HG02885 (cell line): ENCODE results near the gene KCNA10.
"Not testable (repeated sequence)": the region's sequence is repeated elsewhere in the genome, so short reads cannot be mapped to it uniquely, and the experiment has no call there.

Experiments used
- ATAC-seq: cut with Tn5 transposase; IDR thresholded peaks from one replicate; pipeline ENCODE4 v1.9.1; 2021; ENCODE audit warnings: mild to moderate bottlenecking; ENCODE audit not compliant: unreplicated experiment, poor library complexity

Gene KCNA10

GRCh38 chr1:110538075-110538474, 19.1 kb upstream of the KCNA10 start:
- no peak for ATAC-seq

GRCh38 chr1:110535985-110536384, 17.0 kb upstream of the KCNA10 start:
- no peak for ATAC-seq

GRCh38 chr1:110533230-110533629, 14.3 kb upstream of the KCNA10 start:
- ATAC-seq: no peak

GRCh38 chr1:110529011-110529410, 10.0 kb upstream of the KCNA10 start:
- ATAC-seq: no peak

- no peak for ATAC-seq
Observed at GRCh38 chr1:110526201-110526780, 7.3 kb upstream of the KCNA10 start.

- ATAC-seq: no peak
Observed at GRCh38 chr1:110525249-110525595, 6.2 kb upstream of the KCNA10 start.

- ATAC-seq: no peak
Observed at GRCh38 chr1:110524311-110525248, 5.6 kb upstream of the KCNA10 start.

GRCh38 chr1:110523011-110523410, 4.0 kb upstream of the KCNA10 start:
- no peak for ATAC-seq

- ATAC-seq: no peak
Observed at GRCh38 chr1:110522560-110522959, 3.6 kb upstream of the KCNA10 start.

- ATAC-seq: no peak
Observed at GRCh38 chr1:110520827-110521226, 1.9 kb upstream of the KCNA10 start.

GRCh38 chr1:110515891-110516290, 3.1 kb downstream of the KCNA10 start:
- ATAC-seq: no peak

GRCh38 chr1:110515041-110515440, 3.9 kb downstream of the KCNA10 start:
- ATAC-seq: no peak

- no peak for ATAC-seq
Observed at GRCh38 chr1:110513511-110513910, 5.5 kb downstream of the KCNA10 start.

- ATAC-seq: no peak
Observed at GRCh38 chr1:110511436-110511835, 7.5 kb downstream of the KCNA10 start.

- not testable (repeated sequence) for ATAC-seq
Observed at GRCh38 chr1:110510921-110511320, 8.1 kb downstream of the KCNA10 start.

- ATAC-seq: no peak
Observed at GRCh38 chr1:110509655-110510054, 9.3 kb downstream of the KCNA10 start.

- ATAC-seq: no peak
Observed at GRCh38 chr1:110508028-110508940, 10.7 kb downstream of the KCNA10 start.

- ATAC-seq: no peak
Observed at GRCh38 chr1:110506541-110506940, 12.4 kb downstream of the KCNA10 start.

- ATAC-seq: no peak
Observed at GRCh38 chr1:110505596-110505995, 13.4 kb downstream of the KCNA10 start.

- no peak for ATAC-seq
Observed at GRCh38 chr1:110504226-110504625, 14.7 kb downstream of the KCNA10 start.

GRCh38 chr1:110503471-110503870, 15.5 kb downstream of the KCNA10 start:
- ATAC-seq: no peak
